ENCODE data around the gene OR6K3.

DNA sequence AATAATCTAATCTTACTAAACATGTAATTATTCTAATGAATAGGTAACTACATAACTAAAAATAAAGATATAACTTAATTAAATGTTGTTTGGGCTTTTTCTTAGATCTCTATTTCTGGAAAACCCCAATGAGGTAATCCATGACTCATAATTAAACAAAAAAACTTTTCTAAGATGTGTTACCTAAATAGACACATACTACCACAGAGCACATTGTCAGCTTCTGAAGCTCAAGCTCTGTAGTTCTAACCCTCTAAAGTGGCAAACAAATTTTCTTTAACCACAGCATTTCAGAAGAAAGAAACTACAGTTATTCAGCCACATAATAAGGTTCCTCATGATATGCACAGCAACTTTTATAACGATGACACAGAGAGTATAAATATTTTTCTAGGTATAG lies 4.2 kb downstream of the OR6K3 start:
- TF ChIP-seq CTCF (IDR thresholded peaks at IDR 0.05) (no peak), POLR2A (IDR thresholded peaks at IDR 0.05) (no peak)
